Peyer's patch (tissue), 4 donors: ENCODE results near the gene HADHA. TPM values are rescaled to one million over a fixed set of nuclear protein-coding genes. Genes with fewer than 3 reads are reported as not detected.
"Not testable (repeated sequence)": the region's sequence is repeated elsewhere in the genome, so short reads cannot be mapped to it uniquely, and the experiment has no call there.

ENCODE experiments used
- DNase-seq, 3 donors: peaks; one replicate each; pipeline ENCODE4 v3.0.0-alpha.2; 2017 to 2019
- H3K27ac ChIP-seq, 4 donors: fragments of 200-600 bp; sonication (generic); one replicate each; pipeline ENCODE4 v1.5.1; 2016 to 2019
- H3K27me3 ChIP-seq, 2 donors: fragments of 200-600 bp; sonication (generic); one replicate each; pipeline ENCODE4 v1.5.1; 2019
- H3K36me3 ChIP-seq, 3 donors: fragments of 200-600 bp; sonication (generic); one replicate each; pipeline ENCODE4 v1.5.1; 2016 to 2019
- H3K4me1 ChIP-seq, 4 donors: fragments of 200-600 bp; sonication (generic); one replicate each; pipeline ENCODE4 v1.5.1; 2016 to 2019
- H3K4me3 ChIP-seq, 4 donors: fragments of 200-600 bp; sonication (generic); 1 replicate in 3 of 4; 2 replicates in 1 of 4; pipeline ENCODE4 v1.5.1; 2016 to 2019; ENCODE audit warnings: mild to moderate bottlenecking in 1 of 4
- H3K9me3 ChIP-seq, 4 donors: fragments of 200-600 bp; sonication (generic); one replicate each; pipeline ENCODE4 v1.5.1; 2016 to 2019; ENCODE audit warnings: mild to moderate bottlenecking in 1 of 4
- CTCF ChIP-seq, 6 experiments: fragments of 450-650 bp in 4 of 6; fragments of 200-600 bp in 2 of 6; sonication (generic) in 1 of 6; IDR thresholded peaks; one replicate each; pipeline ENCODE4 v1.5.1; 2017 to 2019; ENCODE audit warnings: antibody characterized with exemption in 6 of 6, mild to moderate bottlenecking in 3 of 6, moderate library complexity in 1 of 6
- POLR2A ChIP-seq, 2 donors: fragments of 450-650 bp; IDR thresholded peaks; one replicate each; pipeline ENCODE4 v1.5.1; 2017; ENCODE audit warnings: antibody characterized with exemption in 2 of 2, mild to moderate bottlenecking in 2 of 2, moderate library complexity in 2 of 2
- total RNA-seq, 4 donors: library from RNA; depleted of rRNA; stranded (reverse); fragments of >200 nt; gene quantifications; one replicate each; pipeline ENCODE4 v1.1.0, GENCODE V29; 2016

Gene HADHA
- total RNA-seq, 4 donors from 2014 or later = 105 to 438 (median 267) TPM

DNA sequence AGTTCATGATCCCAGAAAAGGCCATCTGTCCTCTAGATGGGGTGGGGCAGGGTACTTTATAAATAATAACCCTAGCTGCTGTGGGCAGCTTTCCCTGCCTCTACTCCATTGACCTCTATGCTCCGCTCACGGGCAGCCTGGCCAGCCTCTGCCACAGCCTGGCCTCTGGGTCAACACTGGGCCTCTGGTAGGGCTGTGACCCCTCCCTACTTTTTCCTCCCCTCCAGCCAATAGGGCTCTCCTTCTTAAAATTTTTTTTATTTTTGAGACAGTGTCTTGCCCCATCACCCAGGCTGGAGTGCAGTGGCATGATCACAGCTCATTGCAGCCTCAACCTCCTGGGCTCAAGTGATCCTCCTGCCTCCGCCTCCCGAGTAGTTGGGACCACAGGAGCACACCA lies 75.6 kb downstream of the HADHA start:
- no peak overlapping the region for H3K27ac ChIP-seq
- no peaks in the 10 kb centered on the region for H3K36me3 ChIP-seq
- peaks cover 0 to 8% of the 10 kb centered on the region in 2 donors for H3K27me3 ChIP-seq
- TF ChIP-seq POLR2A (IDR thresholded peaks at IDR 0.05) (no peak), CTCF (IDR thresholded peaks at IDR 0.05) (no peak)
- no peak overlapping the region for H3K4me3 ChIP-seq
- H3K9me3 ChIP-seq = no peaks in the 10 kb centered on the region
- peaks cover 0 to 8% (median 6%) of the 10 kb centered on the region in 4 donors for H3K4me1 ChIP-seq
- DNase-seq = peak in 1 of 3 donors; percentile 34

- not testable (repeated sequence) for H3K27me3 ChIP-seq, H3K4me1 ChIP-seq, H3K36me3 ChIP-seq, H3K9me3 ChIP-seq, H3K4me3 ChIP-seq, H3K27ac ChIP-seq
- DNase-seq = peak in 1 of 3 donors; percentile 23
Observed at GRCh38 chr2:26166541-26166940, 77.9 kb downstream of the HADHA start.

- Histone ChIP-seq H3K9me3 (no peaks in the 10 kb centered on the region), H3K4me1 (no peaks in the 10 kb centered on the region), H3K27me3 (no peaks in the 10 kb centered on the region), H3K27ac (no peak overlapping the region), H3K36me3 (no peaks in the 10 kb centered on the region), H3K4me3 (no peak overlapping the region)
- TF ChIP-seq POLR2A (IDR thresholded peaks at IDR 0.05) = no peak
- TF ChIP-seq CTCF (IDR thresholded peaks at IDR 0.05) = no peak
- no peak for DNase-seq
Observed at GRCh38 chr2:26165403-26165802, 79.0 kb downstream of the HADHA start.

- no peak overlapping the region for H3K4me3 ChIP-seq
- no peak overlapping the region for H3K27ac ChIP-seq
- DNase-seq = peak in 1 of 3 donors; percentile 30
- no peaks in the 10 kb centered on the region for H3K27me3 ChIP-seq
- H3K9me3 ChIP-seq = no peaks in the 10 kb centered on the region
- no peak for TF ChIP-seq CTCF (IDR thresholded peaks at IDR 0.05)
- TF ChIP-seq POLR2A (IDR thresholded peaks at IDR 0.05) = no peak
- H3K4me1 ChIP-seq = no peaks in the 10 kb centered on the region
- no peaks in the 10 kb centered on the region for H3K36me3 ChIP-seq
Observed at GRCh38 chr2:26164641-26165211, 79.7 kb downstream of the HADHA start.

DNA sequence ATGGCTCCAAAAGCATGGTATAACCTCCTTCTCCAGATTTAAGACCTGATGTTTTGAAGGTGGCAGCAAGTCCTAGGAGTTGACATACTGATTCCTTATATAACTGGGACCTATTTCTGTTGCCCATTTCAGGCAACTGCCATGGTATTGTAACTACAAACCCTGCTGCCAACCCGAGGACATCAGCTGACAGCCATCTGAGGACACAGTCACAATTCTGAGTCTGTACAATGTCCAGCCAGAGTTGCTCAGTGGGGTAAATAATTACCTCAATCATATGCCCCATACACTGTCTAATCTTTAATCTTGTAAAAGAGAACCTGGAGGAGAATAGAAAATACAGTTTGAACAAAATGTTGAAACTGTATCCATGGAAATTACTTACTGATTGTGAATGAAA lies 80.2 kb downstream of the HADHA start:
- DNase-seq = peak in 1 of 3 donors; percentile 37
- no peak overlapping the region for H3K27ac ChIP-seq
- TF ChIP-seq CTCF (IDR thresholded peaks at IDR 0.05) = no peak
- TF ChIP-seq POLR2A (IDR thresholded peaks at IDR 0.05) = no peak

GRCh38 chr2:26162963-26163362 lies 81.5 kb downstream of the HADHA start:
- Histone ChIP-seq H3K9me3 (no peaks in the 10 kb centered on the region), H3K36me3 (no peaks in the 10 kb centered on the region), H3K27me3 (no peaks in the 10 kb centered on the region), H3K4me3 (no peak overlapping the region), H3K4me1 (no peaks in the 10 kb centered on the region), H3K27ac (no peak overlapping the region)
- no peak for TF ChIP-seq POLR2A (IDR thresholded peaks at IDR 0.05)
- no peak for TF ChIP-seq CTCF (IDR thresholded peaks at IDR 0.05)
- DNase-seq = peak in 1 of 3 donors; percentile 26

More for the DNA sequence above, 80.2 kb downstream of the HADHA start:
- Histone ChIP-seq H3K36me3 (no peaks in the 10 kb centered on the region), H3K9me3 (no peaks in the 10 kb centered on the region), H3K27me3 (no peaks in the 10 kb centered on the region), H3K4me1 (no peaks in the 10 kb centered on the region), H3K4me3 (no peak overlapping the region)
